ENCODE data around the gene SUDS3.

DNA sequence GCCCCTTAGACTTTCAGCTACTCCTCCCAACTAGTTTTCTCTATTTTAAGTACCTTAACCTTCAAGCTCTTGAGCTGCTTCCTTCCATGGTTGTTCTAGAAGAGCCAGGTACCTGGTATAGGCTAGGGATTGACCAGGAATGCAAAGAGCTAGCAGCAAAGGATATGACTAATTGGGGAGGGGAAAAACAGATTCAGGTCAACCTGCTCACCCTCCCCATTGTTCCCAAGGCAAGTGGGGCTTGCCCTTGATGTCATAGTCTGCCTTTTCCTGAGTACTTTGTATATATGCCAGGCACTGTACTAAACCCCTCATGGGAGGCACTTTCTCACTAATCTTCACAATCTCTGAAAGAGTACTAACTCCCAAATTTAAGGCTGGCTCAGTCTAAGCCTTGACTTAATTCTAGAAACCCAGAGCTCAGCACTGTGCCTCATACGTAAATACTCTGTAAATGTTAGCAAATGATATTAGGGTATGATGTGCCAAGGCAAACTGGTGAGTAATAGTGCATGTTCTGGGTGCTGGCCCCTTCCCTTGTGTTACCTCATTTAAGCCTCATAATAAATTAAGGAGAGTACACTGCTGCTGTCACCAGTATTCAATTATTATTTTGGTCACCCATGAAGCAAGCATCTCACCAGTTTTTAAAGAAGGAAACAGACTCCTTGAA lies 42.2 kb downstream of the SUDS3 start:
- TF ChIP-seq POLR2A (IDR thresholded peaks at IDR 0.05; ENCODE audit: low read length) (no peak), GATA1 (IDR thresholded peaks at IDR 0.05; ENCODE audit: low read depth, low read length) (no peak)
